Ishikawa (cell line): Measurements from ENCODE around the gene MMP11.

Experiments
- MAX ChIP-seq: IDR thresholded peaks from 2 replicates; pipeline ENCODE4 v1.6.1; 2012
- TCF12 ChIP-seq: IDR thresholded peaks from 2 replicates; pipeline ENCODE4 v1.6.1; 2012; ENCODE audit warnings: low read depth
- TEAD4 ChIP-seq: IDR thresholded peaks from 2 replicates; pipeline ENCODE4 v1.6.1; 2012
- YY1 ChIP-seq: IDR thresholded peaks from 2 replicates; pipeline ENCODE4 v1.6.1; 2012; ENCODE audit warnings: low read depth
- ZBTB7A ChIP-seq: IDR thresholded peaks from 2 replicates; pipeline ENCODE4 v1.6.1; 2012; ENCODE audit warnings: low read depth

GRCh38 chr22:23773483-23774113 lies 949 bp downstream of the MMP11 start:
- TF ChIP-seq YY1 (no peak), MAX (no peak), ZBTB7A (no peak), TCF12 (no peak), TEAD4 (no peak)
